Stimulated activated naive CD8-positive, alpha-beta T cell treated with anti-CD3 and anti-CD28 coated beads, Interleukin-15, Interleukin-2, amounts not matched to agents 100 U/mL and 50 U/mL, for 24 hours (primary cell): ENCODE data around the gene ZNF610.
A peak's percentile ranks its signal among the peaks of the same experiment; 100 is the strongest.
"Not testable (repeated sequence)": the region's sequence is repeated elsewhere in the genome, so short reads cannot be mapped to it uniquely, and the experiment has no call there.

ENCODE experiments used
- ATAC-seq: fragments of 150-1000 bp; cut with Tn5 transposase; one replicate; pipeline ENCODE4 v1.10.0; 2021
- DNase-seq: peaks from one replicate; pipeline ENCODE4 v3.0.0; 2021

ZNF610 gene

GRCh38 chr19:52336117-52336790 is at the start of gene ZNF610:
Gene ZNF610 (plus strand): TSS chr19:52336243. CDS start chr19:52349173, 12,930 bp downstream.
- DNase-seq (peak; percentile 93), ATAC-seq (peak; percentile 91)

DNA sequence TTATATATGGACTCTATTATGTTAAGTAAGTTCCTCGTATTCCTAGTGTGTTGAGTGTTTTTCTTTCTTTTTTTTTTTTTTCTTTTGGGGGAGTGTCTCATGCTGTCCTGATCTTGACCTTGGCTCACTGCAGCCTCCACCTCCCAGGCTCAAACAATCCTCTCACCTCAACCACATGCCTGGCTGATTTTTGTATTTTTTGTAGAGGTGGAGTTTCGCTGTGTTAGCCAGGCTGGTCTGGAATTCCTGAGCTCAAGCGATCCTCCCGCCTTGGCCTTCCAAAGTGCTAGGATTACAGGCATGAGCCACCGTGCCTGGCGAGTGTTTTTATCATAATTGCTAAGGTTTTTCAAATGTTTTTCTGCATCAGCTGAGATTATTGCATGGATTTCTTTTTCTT is 49.8 kb upstream of the ZNF610 start:
- no peak for ATAC-seq
- no peak for DNase-seq

- DNase-seq (no peak), ATAC-seq (no peak)
Observed at GRCh38 chr19:52291781-52292180, 44.3 kb upstream of the ZNF610 start.

DNA sequence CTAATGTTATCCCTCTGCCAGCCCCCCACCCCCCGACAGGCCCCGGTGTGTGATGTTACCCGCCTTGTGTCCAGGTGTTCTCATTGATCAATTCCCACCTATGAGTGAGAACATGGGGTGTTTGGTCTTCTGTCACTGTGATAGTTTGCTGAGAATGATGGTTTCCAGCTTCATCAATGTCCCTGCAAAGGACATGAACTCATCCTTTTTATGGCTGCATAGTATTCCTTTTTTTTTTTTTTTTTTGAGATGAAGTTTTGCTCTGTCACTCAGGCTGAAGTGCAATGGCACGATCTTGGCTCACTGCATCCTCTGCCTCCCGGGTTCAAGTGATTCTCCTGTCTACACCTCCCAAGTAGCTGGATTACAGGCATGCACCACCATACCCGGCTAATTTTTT is 43.1 kb upstream of the ZNF610 start:
- not testable (repeated sequence) for ATAC-seq, DNase-seq

GRCh38 chr19:52296400-52296772 is 39.7 kb upstream of the ZNF610 start:
- no peak for DNase-seq
- ATAC-seq, result no peak

DNA sequence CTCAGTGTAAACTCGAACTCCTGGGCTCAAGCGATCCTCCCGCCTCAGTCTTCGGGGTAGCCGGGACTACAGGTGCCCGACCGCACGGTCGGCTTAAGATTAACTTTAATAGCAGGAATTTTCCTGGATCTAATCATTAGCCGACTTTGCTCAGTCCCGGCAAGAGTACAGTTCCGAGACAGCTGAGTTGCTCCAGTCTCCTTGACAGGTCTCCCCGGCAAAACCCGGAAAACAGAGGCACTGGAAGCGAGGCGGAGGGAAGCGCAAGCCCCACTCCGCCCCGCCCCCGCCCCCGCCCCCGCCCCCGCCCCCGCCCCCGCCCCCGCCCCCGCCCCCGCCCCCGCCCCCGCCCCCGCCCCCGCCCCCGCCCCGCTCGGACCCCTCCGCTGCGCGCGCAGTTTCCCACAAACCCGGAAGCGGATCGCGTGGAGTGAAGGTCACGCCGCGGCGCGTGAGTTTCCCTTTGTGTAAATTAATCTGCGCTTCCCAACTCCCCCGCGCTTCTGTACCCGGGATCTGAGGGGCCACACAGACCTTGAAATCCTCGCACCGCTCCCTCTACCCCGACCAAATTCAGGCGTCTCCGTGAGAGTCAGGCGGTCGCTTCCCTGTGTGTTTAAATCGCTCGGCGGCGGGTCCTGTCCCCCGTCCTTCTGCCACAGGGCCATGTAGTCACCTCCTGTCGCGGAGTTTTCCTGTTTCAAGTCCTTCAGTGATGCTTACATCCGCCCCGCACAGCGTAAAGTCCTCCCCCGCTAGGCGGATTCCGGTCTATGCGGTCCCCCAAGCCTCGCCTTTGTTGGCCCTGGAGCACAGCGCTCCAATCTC is 39.1 kb upstream of the ZNF610 start, which contains the start of gene ZNF480:
TSS of gene ZNF480 (plus strand) at position 397 of the 828 bp plus-strand sequence. CDS start 3,244 bp downstream, outside the sequence.
- peak; percentile 78 for DNase-seq
- peak; percentile 76 for ATAC-seq

GRCh38 chr19:52297601-52298364 is 38.3 kb upstream of the ZNF610 start:
- DNase-seq (no peak), ATAC-seq (no peak)

GRCh38 chr19:52307275-52307674 is 28.8 kb upstream of the ZNF610 start:
- DNase-seq (peak; percentile 26), ATAC-seq (no peak)

- DNase-seq (no peak), ATAC-seq (no peak)
Observed at GRCh38 chr19:52322429-52322828, 13.6 kb upstream of the ZNF610 start.

DNA sequence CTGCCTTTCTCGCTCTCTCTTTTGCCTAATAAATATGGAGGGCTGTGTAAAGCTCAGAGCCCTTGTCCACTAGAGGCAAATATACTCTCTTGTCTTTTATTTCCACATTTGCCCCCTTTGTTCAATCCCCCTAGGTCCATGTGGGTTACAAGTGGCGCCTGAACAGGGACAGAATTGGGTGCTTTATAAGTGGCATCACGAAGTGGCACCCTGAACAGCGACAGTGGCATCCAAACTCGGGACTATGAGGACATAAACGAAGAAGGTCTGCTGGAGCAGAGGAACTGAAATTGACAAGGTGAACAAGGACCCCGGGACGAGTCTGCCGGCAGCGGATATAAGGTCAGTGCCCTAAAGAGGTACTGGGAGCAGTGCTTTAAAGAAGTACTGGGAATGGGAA is 4.3 kb upstream of the ZNF610 start:
- ATAC-seq, result no peak
- DNase-seq, result no peak

DNA sequence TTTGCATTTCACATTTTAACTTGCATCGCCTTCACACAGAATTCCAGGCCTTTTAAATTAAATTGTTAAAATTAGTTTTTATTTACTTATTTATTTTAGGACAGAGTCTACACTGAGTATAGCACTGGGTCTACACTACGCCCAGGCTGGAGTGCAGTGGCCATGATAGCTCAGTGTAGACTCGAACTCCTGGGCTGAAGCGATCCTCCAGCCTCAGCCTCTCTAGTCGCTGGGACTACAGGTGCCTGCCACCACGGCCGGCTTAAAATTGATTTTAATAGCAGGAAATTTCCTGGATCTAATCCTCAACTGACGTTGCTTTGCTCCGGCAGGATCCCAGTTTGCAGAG is 301 bp upstream of the ZNF610 start:
- peak; percentile 24 for ATAC-seq
- no peak for DNase-seq

- no peak for DNase-seq
Observed at GRCh38 chr19:52336791-52337381, 843 bp downstream of the ZNF610 start.

GRCh38 chr19:52339022-52339421 is 3.0 kb downstream of the ZNF610 start:
- DNase-seq, ATAC-seq: not testable (repeated sequence)

More at GRCh38 chr19:52336791-52337381, 843 bp downstream of the ZNF610 start:
- no peak for ATAC-seq

DNA sequence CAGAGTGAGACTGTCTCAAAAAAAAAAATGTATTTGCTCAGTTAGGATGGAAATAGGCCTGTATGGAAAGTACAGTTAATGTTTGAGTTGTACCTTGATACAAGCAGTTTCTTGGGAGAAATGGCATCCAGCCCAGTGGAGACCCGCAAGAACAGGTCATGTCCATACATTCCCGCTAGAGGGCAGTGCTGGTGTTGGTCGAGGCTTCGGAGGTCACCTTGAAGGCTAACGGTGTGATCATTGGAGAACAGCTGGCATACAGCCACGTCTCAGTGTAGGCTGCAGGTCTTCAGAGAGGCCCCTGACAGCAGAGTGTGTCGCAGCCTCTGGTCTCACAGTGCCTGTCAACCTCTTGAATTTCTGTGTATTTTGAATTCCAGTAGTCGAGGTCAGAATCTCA is 7.5 kb downstream of the ZNF610 start:
- ATAC-seq (peak; percentile 32), DNase-seq (peak; percentile 40)

GRCh38 chr19:52345162-52345561 is 9.1 kb downstream of the ZNF610 start:
- ATAC-seq (no peak), DNase-seq (no peak)

DNA sequence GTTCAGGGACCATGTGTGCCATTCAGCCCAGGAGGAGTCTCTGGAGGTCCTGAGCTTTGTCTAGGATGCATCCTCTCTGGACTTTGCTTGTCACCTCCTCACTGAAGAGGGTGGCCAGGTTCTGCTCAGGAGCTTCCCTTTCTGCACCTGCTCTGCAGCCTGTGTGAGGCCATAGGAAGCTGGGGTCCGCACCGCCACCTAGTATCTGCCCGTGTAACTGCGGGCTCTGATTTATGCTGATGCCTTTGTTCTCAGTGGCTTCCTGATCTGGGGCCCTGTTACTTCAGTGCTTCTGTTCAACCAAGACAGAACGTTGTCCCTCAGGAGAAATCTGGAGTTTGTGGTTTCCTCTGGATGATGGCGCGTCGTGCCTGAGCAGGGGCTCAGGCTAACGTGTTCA is 15.5 kb downstream of the ZNF610 start:
- ATAC-seq (no peak), DNase-seq (peak; percentile 6)

GRCh38 chr19:52366414-52366824 is 30.4 kb downstream of the ZNF610 start:
- DNase-seq (no peak), ATAC-seq (no peak)

DNA sequence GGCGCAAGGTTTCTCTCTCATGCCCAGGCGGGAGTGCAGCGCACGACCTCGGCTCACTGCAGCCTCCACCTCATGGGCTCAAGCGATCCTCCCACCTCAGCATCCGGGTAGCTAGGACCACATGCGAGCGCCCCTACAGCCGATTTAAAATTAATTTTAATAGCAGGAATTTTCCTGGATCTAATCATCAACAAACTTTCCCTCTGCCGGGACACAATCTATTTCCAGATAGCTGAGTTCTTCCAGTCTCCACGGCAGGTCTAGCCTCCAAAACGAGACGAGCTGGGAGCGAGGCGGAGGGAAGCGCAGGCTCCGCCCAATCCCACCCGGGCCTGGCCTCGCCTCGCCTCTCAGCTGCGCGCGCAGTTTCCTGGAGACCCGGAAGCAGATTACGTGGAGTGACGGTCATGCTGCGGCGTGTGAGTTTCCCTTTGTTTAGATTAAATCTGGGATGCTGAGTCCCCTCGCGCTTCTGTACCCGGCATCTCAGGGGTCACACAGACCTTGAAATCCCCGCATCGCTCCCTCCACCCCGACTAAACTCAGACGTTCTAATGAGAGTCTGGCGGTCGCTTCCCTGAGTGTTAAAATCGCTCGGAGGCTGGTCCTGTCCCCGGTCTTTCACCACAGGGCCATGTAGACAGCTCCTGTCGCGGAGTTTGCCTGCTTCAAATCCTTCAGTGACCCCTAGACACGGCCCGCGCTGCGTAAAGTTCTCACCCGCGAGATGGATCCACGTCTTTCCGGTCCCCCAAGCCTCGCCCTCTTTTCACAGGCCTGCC is 33.7 kb downstream of the ZNF610 start, which contains the start of gene ZNF880:
TSS of gene ZNF880 (plus strand) at position 365 of the 782 bp plus-strand sequence. CDS start at position 408, 43 bp downstream.
- DNase-seq (peak; percentile 94), ATAC-seq (peak; percentile 98)

GRCh38 chr19:52370341-52370710 is 34.3 kb downstream of the ZNF610 start:
- DNase-seq (no peak), ATAC-seq (no peak)

GRCh38 chr19:52391135-52391534 is 55.1 kb downstream of the ZNF610 start:
- DNase-seq (no peak), ATAC-seq (no peak)
